ENCODE data around the gene TXLNG.
"Not testable (repeated sequence)": the region's sequence is repeated elsewhere in the genome, so short reads cannot be mapped to it uniquely, and the experiment has no call there.

TXLNG gene

DNA sequence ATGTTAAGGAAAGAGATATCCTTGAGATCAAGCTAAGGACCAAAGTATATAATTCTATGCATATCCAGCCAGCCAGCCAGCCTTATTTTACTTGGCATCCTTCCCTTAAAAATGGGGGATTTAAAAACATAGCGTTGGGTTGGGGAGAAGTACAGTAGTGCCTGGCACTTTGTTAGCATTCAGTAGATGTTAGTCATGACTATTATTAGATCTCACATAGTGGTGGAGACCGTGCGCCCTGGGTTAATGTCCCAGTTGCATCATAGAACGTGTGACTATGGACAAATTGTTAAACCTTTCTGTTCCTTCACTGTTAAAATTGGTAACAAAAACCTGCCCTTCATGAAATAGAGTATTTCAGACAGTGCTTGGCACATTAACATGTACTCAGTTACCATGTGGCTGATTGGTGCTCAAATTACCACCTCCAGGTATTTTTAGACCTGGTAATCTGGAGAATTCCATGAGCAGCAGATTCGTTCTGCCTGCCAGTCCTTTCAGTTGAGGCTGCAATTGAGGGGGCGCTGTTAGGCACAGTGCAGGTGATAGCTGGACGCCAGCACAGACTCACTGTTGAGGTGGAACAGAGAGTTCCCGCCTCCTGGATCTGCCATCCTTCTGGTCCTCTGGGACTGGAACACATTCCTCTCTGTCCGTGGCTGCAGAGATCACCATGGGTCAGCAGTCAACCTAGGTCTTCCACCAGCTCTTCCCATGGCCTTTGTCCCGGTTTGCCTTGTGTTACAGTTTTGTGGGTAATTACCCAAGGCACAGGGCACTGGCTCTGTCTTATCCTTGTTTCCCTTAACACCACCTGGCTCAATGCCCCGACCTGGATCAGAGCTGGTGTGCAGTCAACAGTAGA is 52.2 kb downstream of the TXLNG start:
- intact Hi-C loops (cut with micrococcal nuclease): no loop called here
- no peaks in the 10 kb centered on the region for H3K27me3 Mint-ChIP-seq
- no peak overlapping the region for H3K27ac Mint-ChIP-seq
- peaks cover 89% of the 10 kb centered on the region for H3K36me3 Mint-ChIP-seq (ENCODE audit: low read depth)
- H3K9me3 Mint-ChIP-seq: no peaks in the 10 kb centered on the region
- H3K4me1 Mint-ChIP-seq (ENCODE audit: low read depth): no peaks in the 10 kb centered on the region
- H3K4me3 Mint-ChIP-seq: no peak overlapping the region

GRCh38 chrX:16839219-16839851 is 53.1 kb downstream of the TXLNG start:
- Mint-ChIP-seq H3K36me3 (ENCODE audit: low read depth) (peaks cover 82% of the 10 kb centered on the region), H3K4me3 (no peak overlapping the region), H3K9me3 (no peaks in the 10 kb centered on the region), H3K4me1 (ENCODE audit: low read depth) (no peaks in the 10 kb centered on the region), H3K27me3 (no peaks in the 10 kb centered on the region), H3K27ac (no peak overlapping the region)
- intact Hi-C loops (cut with micrococcal nuclease): no loop called here

DNA sequence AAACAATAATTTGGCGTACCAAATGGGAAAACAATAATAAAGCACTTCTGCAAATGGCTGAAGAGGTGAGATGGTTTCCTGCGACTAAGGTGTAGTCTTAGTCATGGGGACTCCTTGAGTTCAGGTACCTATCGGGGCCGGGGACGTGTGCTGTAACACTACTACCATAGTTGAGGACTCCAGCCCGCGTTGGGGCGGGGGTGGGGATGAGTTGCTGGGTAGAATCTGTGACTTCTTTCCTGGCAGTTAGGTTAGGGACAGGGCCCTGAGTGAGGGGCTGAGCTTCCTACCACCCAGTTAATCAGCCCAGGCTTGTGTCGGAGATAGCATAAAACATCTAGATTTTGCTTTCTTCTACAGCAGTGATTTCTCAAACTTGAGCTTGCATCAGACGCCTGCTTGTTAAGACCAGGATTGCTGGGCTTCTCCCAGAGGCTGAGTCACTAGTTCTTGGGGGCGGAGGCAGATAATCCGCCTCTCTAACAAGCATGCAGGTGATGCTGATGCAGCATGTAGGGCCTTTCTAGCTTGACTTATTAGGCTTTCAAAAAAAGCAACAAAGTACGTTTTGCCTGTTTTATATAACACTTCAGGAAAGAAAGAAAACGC is 53.7 kb downstream of the TXLNG start:
- Mint-ChIP-seq H3K27ac (no peak overlapping the region), H3K4me3 (no peak overlapping the region), H3K9me3 (no peaks in the 10 kb centered on the region), H3K36me3 (ENCODE audit: low read depth) (peaks cover 79% of the 10 kb centered on the region), H3K27me3 (no peaks in the 10 kb centered on the region), H3K4me1 (ENCODE audit: low read depth) (no peaks in the 10 kb centered on the region)
- intact Hi-C loops (cut with micrococcal nuclease): no loop called here

DNA sequence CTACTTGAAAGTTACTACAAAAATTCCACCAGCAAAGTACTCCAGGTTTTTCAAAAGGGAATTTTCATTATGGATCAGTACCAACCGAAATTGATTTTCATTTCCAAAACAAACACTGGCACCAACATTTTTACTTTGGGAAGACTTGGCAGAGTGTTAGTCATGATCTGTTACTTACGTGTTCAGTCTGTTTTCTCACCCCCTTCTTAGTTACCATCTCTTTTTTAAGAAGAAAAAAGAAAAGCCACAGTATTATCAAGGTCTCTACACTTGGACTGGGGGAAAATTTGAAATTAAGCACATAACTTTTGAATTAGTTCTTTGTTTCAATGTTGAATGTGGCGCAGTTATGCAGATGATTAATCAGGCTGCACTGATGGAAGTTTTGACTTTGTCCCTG is 56.4 kb downstream of the TXLNG start:
- intact Hi-C loops (cut with micrococcal nuclease): no loop called here
- no peak overlapping the region for H3K4me3 Mint-ChIP-seq
- no peaks in the 10 kb centered on the region for H3K9me3 Mint-ChIP-seq
- H3K27me3 Mint-ChIP-seq: no peaks in the 10 kb centered on the region
- H3K36me3 Mint-ChIP-seq (ENCODE audit: low read depth): peaks cover 79% of the 10 kb centered on the region
- no peaks in the 10 kb centered on the region for H3K4me1 Mint-ChIP-seq (ENCODE audit: low read depth)
- H3K27ac Mint-ChIP-seq: no peak overlapping the region

DNA sequence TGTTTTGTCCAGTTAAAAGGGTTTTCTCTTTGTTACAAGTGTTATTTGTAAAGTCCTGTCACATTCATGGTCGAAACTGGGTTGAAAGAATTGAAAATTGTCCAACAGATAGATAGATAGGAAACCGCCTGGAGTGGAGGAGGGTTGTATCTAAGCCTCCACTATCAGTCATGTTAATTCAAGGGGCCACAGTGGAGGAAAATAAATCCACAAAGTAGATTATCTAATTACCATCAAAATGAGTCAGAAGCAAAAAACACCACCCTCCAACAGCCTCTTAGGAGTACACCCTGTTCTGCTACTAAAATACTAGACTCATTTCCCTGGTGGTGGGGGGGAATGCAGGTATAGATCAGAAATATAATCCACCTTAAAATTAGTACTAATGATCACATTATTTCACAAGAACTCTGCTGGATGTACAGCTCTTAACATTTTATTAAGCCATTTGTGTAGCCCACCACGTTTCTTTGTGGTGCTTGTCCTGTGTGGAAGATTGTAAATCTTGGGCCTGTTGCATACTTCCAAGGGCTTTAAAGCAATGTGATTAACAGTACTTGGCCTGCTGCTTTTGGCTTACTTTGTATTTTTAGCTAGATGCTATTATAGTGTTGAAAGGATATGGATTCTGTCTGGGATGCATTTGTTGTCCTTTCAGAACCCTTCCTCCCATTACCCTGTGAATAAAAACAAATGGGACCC is 57.1 kb downstream of the TXLNG start:
- no peaks in the 10 kb centered on the region for H3K9me3 Mint-ChIP-seq
- H3K27ac Mint-ChIP-seq: no peak overlapping the region
- intact Hi-C loops (cut with micrococcal nuclease): no loop called here
- H3K4me1 Mint-ChIP-seq (ENCODE audit: low read depth): no peaks in the 10 kb centered on the region
- H3K4me3 Mint-ChIP-seq: no peak overlapping the region
- H3K36me3 Mint-ChIP-seq (ENCODE audit: low read depth): peaks cover 79% of the 10 kb centered on the region
- no peaks in the 10 kb centered on the region for H3K27me3 Mint-ChIP-seq

- Mint-ChIP-seq H3K36me3 (ENCODE audit: low read depth) (peaks cover 70% of the 10 kb centered on the region), H3K27ac (no peak overlapping the region), H3K4me3 (no peak overlapping the region), H3K9me3 (no peaks in the 10 kb centered on the region), H3K27me3 (no peaks in the 10 kb centered on the region), H3K4me1 (ENCODE audit: low read depth) (no peaks in the 10 kb centered on the region)
- intact Hi-C loops (cut with micrococcal nuclease): no loop called here
These were observed 59.4 kb downstream of the TXLNG start for GRCh38 chrX:16845686-16846085.

DNA sequence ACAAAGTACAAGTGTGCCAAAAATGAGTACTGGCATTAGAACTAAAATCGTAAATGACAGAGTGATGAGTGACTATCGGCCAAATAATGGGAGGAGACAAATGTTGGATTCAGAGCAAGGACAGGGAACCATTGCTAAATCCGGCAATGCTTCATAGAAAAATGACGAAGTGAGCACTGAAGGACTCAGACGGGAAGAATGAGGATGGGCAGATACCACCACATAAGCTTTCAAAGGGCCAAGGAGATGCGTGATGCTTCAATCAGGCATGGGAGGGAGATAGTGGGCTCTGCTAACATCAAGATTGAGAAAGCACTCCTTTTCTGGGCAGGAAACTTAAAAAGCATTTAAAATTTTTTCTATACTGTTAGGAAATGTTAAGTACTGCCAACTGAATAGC is 62.3 kb downstream of the TXLNG start:
- intact Hi-C loops (cut with micrococcal nuclease): no loop called here
- Mint-ChIP-seq H3K36me3 (ENCODE audit: low read depth) (peaks cover 72% of the 10 kb centered on the region), H3K4me1 (ENCODE audit: low read depth) (no peaks in the 10 kb centered on the region), H3K27ac (no peak overlapping the region), H3K9me3 (no peaks in the 10 kb centered on the region), H3K27me3 (no peaks in the 10 kb centered on the region), H3K4me3 (no peak overlapping the region)

GRCh38 chrX:16851421-16851820 is 65.2 kb downstream of the TXLNG start:
- intact Hi-C loops (cut with micrococcal nuclease): no loop called here
- H3K4me3 Mint-ChIP-seq: no peak overlapping the region
- no peaks in the 10 kb centered on the region for H3K27me3 Mint-ChIP-seq
- no peaks in the 10 kb centered on the region for H3K4me1 Mint-ChIP-seq (ENCODE audit: low read depth)
- peaks cover 89% of the 10 kb centered on the region for H3K36me3 Mint-ChIP-seq (ENCODE audit: low read depth)
- no peak overlapping the region for H3K27ac Mint-ChIP-seq
- H3K9me3 Mint-ChIP-seq: no peaks in the 10 kb centered on the region

GRCh38 chrX:16851827-16852226 is 65.6 kb downstream of the TXLNG start:
- Mint-ChIP-seq H3K36me3 (ENCODE audit: low read depth) (peaks cover 89% of the 10 kb centered on the region), H3K27ac (no peak overlapping the region), H3K4me1 (ENCODE audit: low read depth) (no peaks in the 10 kb centered on the region), H3K27me3 (no peaks in the 10 kb centered on the region), H3K9me3 (no peaks in the 10 kb centered on the region), H3K4me3 (no peak overlapping the region)
- intact Hi-C loops (cut with micrococcal nuclease): no loop called here

GRCh38 chrX:16852617-16853179 is 66.4 kb downstream of the TXLNG start:
- Mint-ChIP-seq H3K27ac (no peak overlapping the region), H3K9me3 (no peaks in the 10 kb centered on the region), H3K4me3 (no peak overlapping the region), H3K27me3 (no peaks in the 10 kb centered on the region), H3K36me3 (ENCODE audit: low read depth) (peaks cover 88% of the 10 kb centered on the region), H3K4me1 (ENCODE audit: low read depth) (no peaks in the 10 kb centered on the region)
- intact Hi-C loops (cut with micrococcal nuclease): no loop called here

DNA sequence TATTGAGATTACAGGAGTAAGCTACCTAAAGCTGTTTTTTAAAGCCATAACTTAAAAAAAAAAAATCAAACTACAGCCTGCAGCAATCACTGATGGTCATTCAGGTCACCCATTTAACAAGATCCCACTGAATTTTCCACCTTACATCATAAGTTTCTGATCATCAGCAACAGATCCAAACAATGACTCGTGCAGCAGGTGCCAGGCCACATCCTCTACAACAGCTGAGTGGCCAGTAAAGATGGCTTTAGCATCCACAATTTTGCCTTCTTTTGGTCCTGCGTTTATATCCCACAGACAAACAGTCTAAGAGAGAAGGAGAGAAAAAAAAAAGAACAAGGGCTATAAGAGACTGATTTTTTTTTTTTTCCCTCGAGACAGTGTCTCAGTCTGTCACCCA is 67.3 kb downstream of the TXLNG start:
- no peaks in the 10 kb centered on the region for H3K4me1 Mint-ChIP-seq (ENCODE audit: low read depth)
- intact Hi-C loops (cut with micrococcal nuclease): no loop called here

DNA sequence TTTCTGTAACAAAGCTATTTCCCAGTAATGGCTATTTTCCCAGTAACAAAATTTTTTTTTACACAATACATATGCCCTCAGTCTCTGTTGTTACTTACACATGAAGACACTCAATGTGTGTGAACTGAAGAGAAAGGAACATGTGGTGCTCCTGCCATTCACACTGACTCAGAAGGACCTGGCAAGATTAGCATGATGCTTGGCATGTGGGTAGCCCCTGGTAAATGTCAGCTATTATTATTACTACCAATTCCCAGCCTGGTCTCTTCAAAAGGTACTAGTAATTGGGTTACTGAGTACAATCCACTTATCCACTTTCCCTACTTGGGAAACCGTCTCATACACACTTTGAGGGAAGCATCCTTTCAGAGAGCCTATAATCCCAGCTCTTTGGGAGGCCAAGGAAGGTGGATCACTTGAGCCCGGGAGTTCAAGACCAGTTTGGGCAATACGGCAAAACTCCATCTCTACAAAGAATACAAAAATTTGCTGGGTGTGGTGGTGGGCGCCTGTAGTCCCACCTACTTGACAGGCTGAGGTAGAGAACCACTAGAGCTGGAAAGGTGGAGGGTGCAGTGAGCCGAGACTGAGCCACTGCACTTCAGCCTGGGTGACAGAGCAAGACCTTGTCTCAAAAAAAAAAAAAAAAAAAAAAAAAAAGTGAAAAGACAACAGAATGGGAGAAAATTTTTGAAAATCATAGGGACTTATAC is 69.3 kb downstream of the TXLNG start:
- Mint-ChIP-seq H3K9me3 (no peaks in the 10 kb centered on the region), H3K36me3 (ENCODE audit: low read depth) (peaks cover 96% of the 10 kb centered on the region), H3K27ac (no peak overlapping the region), H3K27me3 (no peaks in the 10 kb centered on the region), H3K4me3 (no peak overlapping the region), H3K4me1 (ENCODE audit: low read depth) (no peaks in the 10 kb centered on the region)
- intact Hi-C loops (cut with micrococcal nuclease): no loop called here

More for the DNA sequence above, 67.3 kb downstream of the TXLNG start:
- Mint-ChIP-seq H3K4me3 (no peak overlapping the region), H3K9me3 (no peaks in the 10 kb centered on the region), H3K27ac (no peak overlapping the region), H3K27me3 (no peaks in the 10 kb centered on the region), H3K36me3 (ENCODE audit: low read depth) (peaks cover 88% of the 10 kb centered on the region)

GRCh38 chrX:16856076-16856404 is 69.8 kb downstream of the TXLNG start:
- intact Hi-C loops (cut with micrococcal nuclease); H3K27me3 Mint-ChIP-seq; H3K27ac Mint-ChIP-seq; H3K9me3 Mint-ChIP-seq; H3K4me1 Mint-ChIP-seq (ENCODE audit: low read depth); H3K4me3 Mint-ChIP-seq: not testable (repeated sequence)
- H3K36me3 Mint-ChIP-seq (ENCODE audit: low read depth): peaks cover 92% of the 10 kb centered on the region

Measured in dendritic cell treated with granulocyte-macrophage colony-stimulating factor and Interleukin-4, amounts not matched to agents 40 ng/mL and 50 ng/mL, for 4 days (primary cell).